GM12878 (cell line): Measurements from ENCODE around the gene TAC3. TPM values are rescaled to one million over a fixed set of nuclear protein-coding genes. Genes with fewer than 3 reads are reported as not detected.

Source experiments
- ATAC-seq: fragments of 200-7000 bp; cut with Tn5 transposase; 3 replicates; pipeline ENCODE4 v1.9.1; 2020; ENCODE audit warnings: mild to moderate bottlenecking, moderate library complexity
- BruUV-seq: library from RNA; stranded (reverse); fragments of 400-500 nt; replicated peaks from 2 replicates; lab custom pipeline; 2021; lab: Mats Ljungman, UMichigan
- CTCF ChIA-PET: fragments of 300-600 bp; sonication (Branson Sonifier 250); formaldehyde crosslinking; extraction: SDS; loops from one replicate; lab custom pipeline; 2021; ENCODE audit warnings: inconsistent platforms; lab: Yijun Ruan, JAX
- POLR2A ChIA-PET: fragments of 350-600 bp; formaldehyde crosslinking; extraction: SDS; loops from one replicate; lab custom pipeline; 2021; ENCODE audit warnings: inconsistent platforms; lab: Charles Lee
- RAD21 ChIA-PET: fragments of 300-600 bp; sonication (Branson Sonifier 250); formaldehyde crosslinking; loops from one replicate; lab custom pipeline; 2023; ENCODE audit warnings: antibody characterized with exemption; ENCODE audit not compliant: unreplicated experiment; lab: Charles Lee
- SMC1A ChIA-PET: fragments of 300-600 bp; sonication (Branson Sonifier 250); formaldehyde crosslinking; loops from one replicate; lab custom pipeline; 2023; ENCODE audit not compliant: unreplicated experiment, uncharacterized antibody; lab: Charles Lee
- DNase-seq: peaks from one replicate; pipeline ENCODE4 v3.0.0-alpha.2; 2011; ENCODE audit warnings: low read depth, low spot score
- FAIRE-seq: peaks from 3 replicates; lab custom pipeline; 2011; peaks lifted over from hg19 to GRCh38; lab: Jason Lieb, UNC
- H2AFZ ChIP-seq: 2 replicates; pipeline ENCODE4 v1.6.0; 2011; ENCODE audit warnings: low read depth, low read length, control low read depth; ENCODE audit not compliant: control insufficient read depth
- H3K27ac ChIP-seq: 2 replicates; pipeline ENCODE4 v1.5.1; 2011; ENCODE audit warnings: control low read depth; ENCODE audit not compliant: control insufficient read depth, insufficient read depth
- H3K27me3 ChIP-seq, 2 experiments: replicated peaks in 1 of 2; 2 replicates each; pipeline versions ENCODE4 v1.6.0 to v1.6.1; 2011; ENCODE audit warnings: low read length in 1 of 2; ENCODE audit not compliant: control insufficient read depth in 2 of 2, insufficient read depth in 2 of 2
- H3K36me3 ChIP-seq, 2 experiments: 2 replicates each; pipeline ENCODE4 v1.5.1; 2011; ENCODE audit warnings: low read length in 1 of 2; ENCODE audit not compliant: control insufficient read depth in 2 of 2, insufficient read depth in 2 of 2
- H3K4me1 ChIP-seq: 2 replicates; pipeline ENCODE4 v1.6.1; 2011; ENCODE audit warnings: mild to moderate bottlenecking, low read length, moderate library complexity, mixed read lengths; ENCODE audit not compliant: control insufficient read depth, insufficient read depth
- H3K4me2 ChIP-seq: 2 replicates; pipeline ENCODE4 v1.6.0; 2011; ENCODE audit warnings: control low read depth; ENCODE audit not compliant: control insufficient read depth, insufficient read depth
- H3K4me3 ChIP-seq: fragments of 200-600 bp; sonication (generic); 2 replicates; pipeline ENCODE4 v1.5.1; 2016
- H3K79me2 ChIP-seq: 2 replicates; pipeline ENCODE4 v1.6.0; 2011; ENCODE audit warnings: low read length; ENCODE audit not compliant: control insufficient read depth, insufficient read depth
- H3K9ac ChIP-seq: 2 replicates; pipeline ENCODE4 v1.8.0; 2011; ENCODE audit warnings: low read length, control low read depth, mixed read lengths; ENCODE audit not compliant: control insufficient read depth, insufficient read depth
- H3K9me3 ChIP-seq: replicated peaks from 3 replicates; pipeline ENCODE4 v1.5.1; 2011; ENCODE audit warnings: mild to moderate bottlenecking, low read length; ENCODE audit not compliant: control insufficient read depth, insufficient read depth
- H4K20me1 ChIP-seq: 2 replicates; pipeline ENCODE4 v1.6.0; 2011; ENCODE audit not compliant: control insufficient read depth, insufficient read depth
- BMI1 ChIP-seq: fragments of 450-650 bp; IDR thresholded peaks from 2 replicates; pipeline ENCODE4 v1.6.1; 2016; ENCODE audit warnings: mild to moderate bottlenecking, moderate library complexity, borderline replicate concordance
- CHD4 ChIP-seq: fragments of 200-600 bp; sonication (generic); IDR thresholded peaks from 2 replicates; pipeline ENCODE4 v1.6.1; 2016; ENCODE audit warnings: mild to moderate bottlenecking
- MEF2A ChIP-seq: IDR thresholded peaks from 2 replicates; pipeline ENCODE4 v1.6.1; 2011; ENCODE audit warnings: low read depth, mild to moderate bottlenecking, low read length, moderate library complexity; ENCODE audit not compliant: insufficient read depth
- PML ChIP-seq: IDR thresholded peaks from 2 replicates; pipeline ENCODE4 v1.6.1; 2012; ENCODE audit warnings: low read length, inconsistent platforms
- SIX5 ChIP-seq: IDR thresholded peaks from 2 replicates; pipeline ENCODE4 v1.6.1; 2011; ENCODE audit warnings: mild to moderate bottlenecking, low read depth, low read length, moderate library complexity; ENCODE audit not compliant: severe bottlenecking
- SMAD5 ChIP-seq: IDR thresholded peaks from 2 replicates; pipeline ENCODE4 v1.6.1; 2016; ENCODE audit warnings: antibody characterized with exemption, low read depth
- SUPT20H ChIP-seq: IDR thresholded peaks from 2 replicates; pipeline ENCODE4 v1.6.1; 2011; ENCODE audit warnings: low read depth, mild to moderate bottlenecking, low read length, moderate library complexity, borderline replicate concordance; ENCODE audit not compliant: control insufficient read depth
- WGBS: methylation state at CpG from one replicate; pipeline ENCODE4 v1.1.6; 2016; ENCODE audit warnings: low lambda C conversion rate; ENCODE audit not compliant: insufficient replicate concordance, insufficient coverage; ENCODE audit errors: missing lambda C conversion rate; 5-methylcytosine and 5-hydroxymethylcytosine counted together
- in situ Hi-C: fragments of 300-500 bp; cut with MboI; formaldehyde crosslinking; loops from 9 replicates; pipeline ENCODE4 v1.14.3; 2018; ENCODE audit warnings: mixed read lengths
- intact Hi-C: fragments of 100-400 bp; cut with micrococcal nuclease; formaldehyde crosslinking; loops from one replicate; pipeline ENCODE4 v1.14.2; 2022; ENCODE audit not compliant: unreplicated experiment
- polyA plus RNA-seq, 11 experiments: library from polyadenylated mRNA; depleted of rRNA in 4 of 11; unstranded in 6 of 11; stranded (reverse) in 5 of 11; fragments of >200 nt; fragmentation: Nextera tagmentation in 4 of 11; fragmentation: Illumina TruSeq in 1 of 11; extraction: Ambion mirVana in 4 of 11; extraction: Trizol in 1 of 11; gene quantifications; 1 replicate in 1 of 11; 2 replicates in 10 of 11; pipeline versions ENCODE4 v1.2.1 to v1.2.3, GENCODE V29; 2011 to 2016; ENCODE audit warnings: inconsistent platforms in 2 of 11, missing spikeins in 2 of 11, low read depth in 1 of 11
- total RNA-seq, 4 experiments: library from RNA; depleted of rRNA in 3 of 4; stranded (reverse); fragments of >200 nt in 3 of 4; fragmentation: Illumina TruSeq in 1 of 4; extraction: Trizol in 1 of 4; gene quantifications; 2 replicates each; pipeline versions ENCODE4 v1.2.1 to v1.2.3, GENCODE V29; 2013 to 2021
- TF ChIP-seq, protein P1 (sequence below): fragments of 150-350 bp; IDR thresholded peaks from 2 replicates; pipeline ENCODE4 v1.6.1; 2016; ENCODE audit warnings: low read depth, low read length

Gene TAC3
- total and polyA plus RNA-seq, 10 of the 15 experiments (the other 5 are each of a cell fraction or from before 2014, with no cell fraction given), result 0.11 to 0.18 (median 0.13) TPM; not detected in 7

- no peaks in the 10 kb centered on the region for H3K36me3 ChIP-seq
- no peak overlapping the region for H3K27ac ChIP-seq
- no peak for ATAC-seq
- TF ChIP-seq SUPT20H (no peak), SMAD5 (no peak), MEF2A (no peak), PML (no peak), SIX5 (no peak), CHD4 (no peak), BMI1 (no peak)
- TF ChIP-seq, protein P1, sequence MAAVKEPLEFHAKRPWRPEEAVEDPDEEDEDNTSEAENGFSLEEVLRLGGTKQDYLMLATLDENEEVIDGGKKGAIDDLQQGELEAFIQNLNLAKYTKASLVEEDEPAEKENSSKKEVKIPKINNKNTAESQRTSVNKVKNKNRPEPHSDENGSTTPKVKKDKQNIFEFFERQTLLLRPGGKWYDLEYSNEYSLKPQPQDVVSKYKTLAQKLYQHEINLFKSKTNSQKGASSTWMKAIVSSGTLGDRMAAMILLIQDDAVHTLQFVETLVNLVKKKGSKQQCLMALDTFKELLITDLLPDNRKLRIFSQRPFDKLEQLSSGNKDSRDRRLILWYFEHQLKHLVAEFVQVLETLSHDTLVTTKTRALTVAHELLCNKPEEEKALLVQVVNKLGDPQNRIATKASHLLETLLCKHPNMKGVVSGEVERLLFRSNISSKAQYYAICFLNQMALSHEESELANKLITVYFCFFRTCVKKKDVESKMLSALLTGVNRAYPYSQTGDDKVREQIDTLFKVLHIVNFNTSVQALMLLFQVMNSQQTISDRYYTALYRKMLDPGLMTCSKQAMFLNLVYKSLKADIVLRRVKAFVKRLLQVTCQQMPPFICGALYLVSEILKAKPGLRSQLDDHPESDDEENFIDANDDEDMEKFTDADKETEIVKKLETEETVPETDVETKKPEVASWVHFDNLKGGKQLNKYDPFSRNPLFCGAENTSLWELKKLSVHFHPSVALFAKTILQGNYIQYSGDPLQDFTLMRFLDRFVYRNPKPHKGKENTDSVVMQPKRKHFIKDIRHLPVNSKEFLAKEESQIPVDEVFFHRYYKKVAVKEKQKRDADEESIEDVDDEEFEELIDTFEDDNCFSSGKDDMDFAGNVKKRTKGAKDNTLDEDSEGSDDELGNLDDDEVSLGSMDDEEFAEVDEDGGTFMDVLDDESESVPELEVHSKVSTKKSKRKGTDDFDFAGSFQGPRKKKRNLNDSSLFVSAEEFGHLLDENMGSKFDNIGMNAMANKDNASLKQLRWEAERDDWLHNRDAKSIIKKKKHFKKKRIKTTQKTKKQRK, result no peak
- BruUV-seq, result no TSS peak
- no peak for DNase-seq
- H4K20me1 ChIP-seq, result no peaks in the 10 kb centered on the region
- intact Hi-C loops, result no loop called here
- 89% methylated on average over 1 of the region's 1 CpG for WGBS
- H3K9ac ChIP-seq, result no peak overlapping the region
- ChIA-PET RAD21 (no interaction called here), SMC1A (interaction anchor here (1.1 kb wide), 2 partner anchors 8 to 42 kb away, joined by 3 to 4 read pairs; no protein-coding TSS in a partner anchor), POLR2A (no interaction called here), CTCF (interaction anchor here (1.1 to 2.0 kb wide), 9 partner anchors 10 to 61 kb away, joined by 3 to 7 read pairs (median 3); no protein-coding TSS in a partner anchor)
- H3K4me1 ChIP-seq, result peaks cover 15% of the 10 kb centered on the region
- no peak overlapping the region for H3K4me2 ChIP-seq
- in situ Hi-C loops, result no loop called here
- no peaks in the 10 kb centered on the region for H3K27me3 ChIP-seq
- FAIRE-seq, result no peak
- no peaks in the 10 kb centered on the region for H3K79me2 ChIP-seq
- H2AFZ ChIP-seq, result no peak overlapping the region
- H3K9me3 ChIP-seq, result no peaks in the 10 kb centered on the region
- H3K4me3 ChIP-seq, result no peak overlapping the region
Observed at GRCh38 chr12:57051011-57051410, 34.7 kb upstream of the TAC3 start.
